GM19035 (cell line): ENCODE measurements around the gene TCF19.
A peak's percentile ranks its signal among the peaks of the same experiment; 100 is the strongest.
"Not testable (repeated sequence)": the region's sequence is repeated elsewhere in the genome, so short reads cannot be mapped to it uniquely, and the experiment has no call there.

Experiments
- ATAC-seq: cut with Tn5 transposase; IDR thresholded peaks from one replicate; pipeline ENCODE4 v1.9.1; 2021; ENCODE audit not compliant: unreplicated experiment

Gene TCF19

DNA sequence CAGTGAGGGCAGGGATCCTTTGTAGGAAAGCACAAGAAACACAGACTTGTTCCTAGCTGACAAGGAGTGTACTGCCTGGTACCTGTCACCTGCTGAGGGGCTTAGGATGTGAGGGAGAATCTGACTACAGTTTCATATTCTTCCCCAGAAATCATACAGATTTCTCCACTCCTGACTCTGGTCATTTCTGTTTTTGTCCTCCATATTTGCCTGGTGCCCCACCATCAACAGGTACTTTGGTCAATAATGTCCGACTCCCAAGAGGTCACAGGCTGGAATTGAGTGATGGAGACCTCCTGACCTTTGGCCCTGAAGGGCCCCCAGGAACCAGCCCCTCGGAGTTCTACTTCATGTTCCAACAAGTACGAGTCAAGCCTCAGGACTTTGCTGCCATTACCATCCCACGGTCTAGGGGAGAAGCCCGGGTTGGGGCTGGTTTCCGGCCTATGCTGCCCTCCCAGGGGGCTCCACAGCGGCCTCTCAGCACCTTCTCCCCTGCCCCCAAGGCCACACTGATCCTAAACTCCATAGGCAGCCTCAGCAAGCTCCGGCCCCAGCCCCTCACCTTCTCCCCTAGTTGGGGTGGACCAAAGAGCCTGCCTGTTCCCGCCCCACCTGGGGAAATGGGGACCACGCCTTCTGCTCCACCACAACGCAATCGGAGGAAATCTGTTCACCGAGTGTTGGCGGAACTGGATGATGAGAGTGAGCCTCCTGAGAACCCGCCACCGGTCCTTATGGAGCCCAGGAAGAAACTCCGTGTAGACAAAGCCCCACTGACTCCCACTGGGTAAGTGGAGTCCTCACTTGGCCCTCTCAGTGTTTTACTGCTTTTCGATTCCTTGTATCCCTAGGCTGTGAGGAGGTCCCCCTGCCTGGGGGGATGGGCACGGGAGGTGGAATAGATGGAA is 3.1 kb downstream of the TCF19 start:
- no peak for ATAC-seq

DNA sequence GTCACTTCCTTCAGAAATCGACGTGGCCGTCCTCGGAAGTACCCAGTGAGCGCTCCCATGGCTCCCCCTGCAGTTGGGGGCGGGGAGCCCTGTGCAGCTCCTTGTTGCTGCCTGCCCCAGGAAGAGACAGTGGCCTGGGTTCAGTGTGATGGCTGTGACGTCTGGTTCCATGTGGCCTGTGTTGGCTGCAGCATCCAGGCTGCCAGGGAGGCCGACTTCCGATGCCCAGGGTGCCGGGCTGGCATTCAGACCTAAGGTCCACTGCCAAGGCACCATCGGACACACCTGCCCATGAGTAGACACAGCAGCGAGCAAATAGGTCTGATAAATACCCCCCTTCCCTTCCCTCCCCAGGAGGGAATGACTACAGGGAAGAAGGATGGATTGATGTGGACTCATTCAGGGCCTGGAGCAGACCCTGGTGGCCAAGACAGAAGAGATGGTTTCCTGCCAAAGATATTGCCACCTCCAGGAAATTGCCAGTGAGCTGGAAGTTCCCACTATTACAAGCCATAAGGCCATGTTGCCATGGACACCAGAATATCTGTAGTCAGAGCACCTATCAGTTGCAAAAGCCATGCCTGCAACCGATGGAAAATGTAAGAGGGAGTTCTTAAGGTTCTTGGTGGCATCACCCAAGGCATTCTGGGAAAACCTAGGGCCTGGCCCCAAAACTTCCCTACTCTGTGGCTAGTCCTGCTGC is 4.2 kb downstream of the TCF19 start:
- ATAC-seq: no peak

DNA sequence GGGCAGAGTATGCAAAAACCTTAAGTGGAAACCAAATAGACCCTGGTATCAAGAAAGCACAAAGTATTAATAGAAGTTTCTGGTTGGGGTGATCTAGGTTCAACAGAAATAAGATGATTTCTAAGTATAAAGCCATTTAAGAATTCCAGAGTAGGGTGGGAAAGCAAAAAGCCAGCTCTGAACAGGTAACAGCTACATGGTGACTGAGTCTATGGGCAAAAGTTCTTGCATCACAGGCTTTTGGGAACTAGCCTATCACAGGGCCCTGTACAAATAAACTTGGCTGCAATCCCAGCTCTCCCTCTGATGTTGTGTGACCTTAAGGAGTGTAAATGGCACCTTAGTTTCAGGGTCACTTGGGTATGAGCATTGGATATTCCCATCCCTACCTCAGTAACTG is 5.5 kb downstream of the TCF19 start:
- ATAC-seq: no peak

DNA sequence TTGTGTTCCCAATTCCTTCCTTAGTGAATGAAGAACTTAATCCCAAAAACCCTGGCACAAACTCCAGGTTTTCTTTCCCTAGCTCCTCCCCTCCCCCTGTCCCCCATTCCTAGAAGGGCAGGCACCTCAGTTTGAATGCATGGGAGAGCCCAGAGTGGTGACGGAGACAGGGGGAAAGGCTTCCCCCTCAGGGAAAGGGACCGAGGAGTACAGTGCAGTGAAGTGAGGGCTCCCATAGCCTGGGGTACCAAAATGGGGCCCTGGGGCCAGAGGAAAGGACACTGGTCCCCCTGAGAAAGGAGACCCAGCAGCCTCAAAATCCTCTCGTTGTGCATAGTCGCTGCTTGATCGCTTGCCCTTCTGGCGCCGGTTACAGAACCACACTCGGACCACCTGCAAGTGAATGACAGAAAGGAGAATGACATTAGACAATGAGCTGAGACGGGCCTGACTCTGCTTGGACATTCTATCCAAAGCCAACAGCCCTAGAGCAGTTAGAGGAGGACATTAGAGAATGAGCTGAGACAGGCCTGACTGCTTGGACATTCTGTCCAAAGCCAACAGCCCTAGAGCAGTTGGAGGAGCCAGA is 6.2 kb downstream of the TCF19 start:
- ATAC-seq: not testable (repeated sequence)

- peak; percentile 79 for ATAC-seq
Measured at GRCh38 chr6:31165064-31165832, 6.9 kb downstream of the TCF19 start.

DNA sequence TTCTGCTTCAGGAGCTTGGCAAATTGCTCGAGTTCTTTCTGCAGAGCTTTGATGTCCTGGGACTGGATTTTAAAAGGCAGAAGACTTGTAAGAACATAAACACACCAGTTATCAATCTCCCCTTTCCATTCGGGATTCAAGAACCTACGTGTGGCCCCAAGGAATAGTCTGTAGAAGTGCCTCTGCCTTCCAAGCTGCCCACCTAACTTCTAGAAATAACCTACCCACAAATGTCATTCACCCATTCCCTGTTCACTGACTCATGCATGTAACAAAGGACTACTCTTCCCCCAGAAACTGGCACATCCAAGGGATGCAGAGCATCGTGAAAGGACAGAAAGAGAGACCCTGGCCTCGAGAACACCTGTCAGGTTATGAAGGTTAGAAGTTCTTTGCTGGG is 7.6 kb downstream of the TCF19 start:
- no peak for ATAC-seq

DNA sequence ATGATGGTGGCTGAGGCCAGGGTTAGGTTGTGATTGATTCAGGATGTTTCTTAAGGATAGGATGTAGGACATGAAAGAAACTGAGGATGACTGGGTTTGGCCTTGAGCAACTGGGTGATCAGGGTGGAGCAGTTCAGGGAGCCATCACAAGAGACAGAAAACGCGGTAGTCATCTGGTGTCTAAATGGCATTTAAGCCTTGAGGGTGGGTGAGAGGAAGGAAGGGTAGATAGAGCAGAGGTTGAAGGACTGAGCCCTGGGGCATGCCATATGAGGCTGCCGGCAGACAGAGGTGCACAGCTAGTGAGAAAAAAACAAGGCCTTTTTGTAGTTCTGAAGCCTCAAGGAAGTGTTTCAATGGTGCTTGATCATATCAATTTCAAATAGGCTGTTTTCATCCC is 10.2 kb downstream of the TCF19 start:
- ATAC-seq: no peak

DNA sequence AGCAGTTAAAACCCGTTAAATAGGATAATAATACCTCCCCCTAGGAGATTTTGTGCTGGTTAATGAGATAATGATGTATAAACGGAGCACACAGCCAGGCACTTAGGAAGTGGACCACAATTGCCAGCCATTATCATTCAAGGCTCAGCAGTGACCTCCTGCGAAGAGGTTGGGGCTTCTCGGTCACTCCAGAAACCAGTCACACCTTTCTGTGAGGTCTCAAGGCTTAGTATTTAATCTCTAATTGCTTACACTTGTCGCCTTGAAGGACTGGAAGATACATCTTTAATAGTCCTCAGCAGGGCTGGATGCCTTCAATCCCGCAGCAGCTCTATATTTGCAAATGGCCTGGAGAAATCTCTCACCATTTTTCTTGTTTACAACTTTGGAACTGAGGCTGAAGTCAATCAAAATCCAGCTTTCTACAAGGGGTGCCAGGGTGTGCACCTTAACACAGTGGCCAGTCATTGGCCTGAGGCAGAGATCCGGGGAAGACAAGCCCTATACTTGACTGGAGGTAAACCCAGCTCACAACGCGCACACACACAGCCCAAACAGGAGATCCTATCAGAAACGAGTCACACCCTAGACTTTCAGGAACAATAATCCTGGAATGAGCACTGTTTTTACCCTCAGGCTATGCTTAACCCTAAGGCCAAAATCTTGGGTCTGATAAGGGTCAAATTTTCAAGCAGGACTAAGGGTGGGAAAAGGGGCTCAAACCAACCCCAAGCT is 10.9 kb downstream of the TCF19 start:
- no peak for ATAC-seq

- ATAC-seq: not testable (repeated sequence)
Measured at GRCh38 chr6:31169858-31170599, 11.6 kb downstream of the TCF19 start.

DNA sequence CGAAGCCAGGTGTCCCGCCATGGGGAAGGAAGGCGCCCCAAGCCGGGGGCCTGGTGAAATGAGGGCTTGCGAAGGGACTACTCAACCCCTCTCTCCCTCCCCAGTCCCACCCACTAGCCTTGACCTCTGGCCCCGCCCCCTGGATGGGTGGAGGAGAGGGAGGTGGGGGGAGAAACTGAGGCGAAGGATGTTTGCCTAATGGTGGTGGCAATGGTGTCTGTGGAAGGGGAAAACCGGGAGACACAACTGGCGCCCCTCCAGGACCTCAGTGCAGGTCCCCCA is 12.2 kb downstream of the TCF19 start, which contains the start of gene POU5F1:
Gene POU5F1 (minus strand): TSS at position 83 of the 282 bp plus-strand sequence. CDS start 62 bp downstream, at position 21.
- ATAC-seq: no peak

DNA sequence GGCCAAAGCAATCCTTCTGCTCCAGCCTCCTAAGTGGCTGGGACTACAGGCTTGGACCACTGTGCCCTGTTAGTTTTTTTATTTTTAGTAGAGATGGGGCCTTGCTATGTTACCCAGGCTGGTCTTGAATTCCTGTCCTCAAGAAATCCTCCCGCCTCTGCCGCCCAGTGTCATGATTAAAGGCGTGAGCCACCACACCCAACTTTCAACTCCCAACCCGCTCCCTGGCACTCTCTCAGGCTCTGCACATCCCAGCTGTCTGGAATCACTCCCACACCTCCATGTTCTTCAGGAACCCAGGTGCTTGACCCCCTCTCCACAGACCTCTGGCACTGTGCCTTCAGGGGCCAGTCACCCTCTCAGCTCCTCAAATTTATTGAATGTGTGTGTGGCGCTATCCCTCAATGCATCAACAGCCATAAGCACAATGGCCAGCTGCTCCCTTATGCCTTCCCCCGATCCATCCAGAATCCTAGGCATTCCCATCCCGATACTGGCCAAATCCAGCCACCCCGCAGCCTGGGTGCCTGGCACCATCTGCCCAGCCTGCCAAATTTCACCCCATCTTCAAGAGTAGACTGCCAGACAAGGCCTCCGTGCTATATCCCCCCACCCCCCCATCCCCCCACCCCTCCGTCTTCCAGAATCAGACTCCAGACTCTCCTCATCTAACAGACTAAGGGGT is 12.7 kb downstream of the TCF19 start:
- no peak for ATAC-seq

- ATAC-seq: no peak
Measured at GRCh38 chr6:31171931-31172905, 13.8 kb downstream of the TCF19 start.

DNA sequence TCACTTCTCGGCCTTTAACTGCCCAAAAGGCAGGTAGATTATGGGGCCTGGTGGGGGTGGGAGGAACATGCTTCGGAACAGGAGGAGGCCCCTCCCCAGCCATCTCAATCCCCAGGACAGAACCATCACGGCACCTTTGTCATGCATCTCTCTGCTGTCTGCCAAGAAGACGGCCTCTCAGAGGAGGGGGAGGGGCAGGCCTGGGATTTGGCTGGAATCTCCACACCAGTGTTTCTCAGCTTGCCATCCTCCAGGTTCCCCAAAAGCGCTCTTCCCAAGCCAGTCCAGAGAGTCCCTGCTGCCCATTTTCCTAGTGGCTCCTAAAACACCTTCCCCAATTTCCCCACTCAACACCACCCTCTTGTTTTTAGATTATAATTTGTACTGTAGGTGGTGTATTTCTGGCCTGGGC is 14.6 kb downstream of the TCF19 start:
- no peak for ATAC-seq

GRCh38 chr6:31173406-31173805 is 15.0 kb downstream of the TCF19 start:
- no peak for ATAC-seq

DNA sequence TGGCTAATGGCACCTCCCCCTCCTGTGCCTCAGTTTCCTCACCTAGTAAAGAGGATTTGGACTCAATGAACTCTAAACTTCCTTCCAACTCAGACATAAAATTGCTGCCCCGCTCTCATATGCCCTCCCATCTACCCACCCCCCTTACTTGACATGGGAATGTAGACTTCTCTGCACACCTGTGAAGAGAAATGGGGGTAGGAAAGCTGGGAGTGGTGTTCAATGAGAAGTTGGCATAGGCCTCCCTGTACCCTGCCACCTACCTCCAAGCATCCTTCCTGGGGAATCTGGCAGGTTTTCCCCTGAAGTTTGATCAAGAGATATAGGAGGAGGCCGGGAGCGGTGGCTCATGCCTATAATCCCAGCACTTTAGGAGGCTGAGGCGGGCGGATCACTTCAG is 16.0 kb downstream of the TCF19 start:
- no peak for ATAC-seq

- ATAC-seq: no peak
Measured at GRCh38 chr6:31175971-31176370, 17.6 kb downstream of the TCF19 start.

DNA sequence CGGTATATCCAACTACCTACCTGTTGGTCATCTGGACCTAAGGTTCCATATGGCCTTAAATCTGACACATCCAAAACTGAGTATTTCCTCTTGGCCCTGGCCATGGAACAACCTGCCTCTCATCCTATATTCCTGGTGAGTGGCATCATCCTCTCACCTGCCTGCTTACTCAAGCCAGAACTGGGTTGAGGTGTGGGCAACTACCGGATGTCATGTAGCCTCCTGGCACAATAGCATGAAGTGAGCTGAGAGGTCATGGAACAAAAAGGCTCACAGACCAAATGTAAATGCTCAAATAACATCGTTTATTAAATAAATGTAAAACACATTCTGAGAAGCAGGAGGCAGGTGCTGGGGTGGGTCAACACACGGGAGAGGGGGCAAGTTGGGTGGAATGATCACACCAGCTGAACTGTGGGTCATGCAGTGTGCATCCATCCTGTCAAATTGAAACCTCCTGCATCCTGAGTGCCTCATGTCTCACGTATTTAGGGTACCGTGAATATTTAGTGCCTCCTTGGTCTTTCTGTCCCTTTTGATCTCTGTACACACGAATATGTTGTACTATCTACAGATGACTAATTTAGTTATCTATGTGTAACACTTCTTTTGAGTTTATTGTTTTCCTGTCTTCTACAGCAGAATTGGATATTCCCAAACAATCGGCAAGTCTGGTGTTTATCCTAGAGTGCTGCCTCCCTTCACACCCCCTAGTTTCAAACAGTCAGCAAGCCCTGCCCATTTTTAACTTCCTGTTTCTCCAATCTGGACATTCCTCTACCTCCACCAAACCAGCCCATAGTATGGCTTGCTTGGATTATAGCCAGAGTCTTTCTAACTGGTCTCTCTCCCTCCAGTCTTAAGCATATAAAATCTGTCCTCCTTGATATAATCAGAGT is 20.0 kb downstream of the TCF19 start:
- no peak for ATAC-seq
